Measurements from ENCODE around the gene CCDC50.

DNA sequence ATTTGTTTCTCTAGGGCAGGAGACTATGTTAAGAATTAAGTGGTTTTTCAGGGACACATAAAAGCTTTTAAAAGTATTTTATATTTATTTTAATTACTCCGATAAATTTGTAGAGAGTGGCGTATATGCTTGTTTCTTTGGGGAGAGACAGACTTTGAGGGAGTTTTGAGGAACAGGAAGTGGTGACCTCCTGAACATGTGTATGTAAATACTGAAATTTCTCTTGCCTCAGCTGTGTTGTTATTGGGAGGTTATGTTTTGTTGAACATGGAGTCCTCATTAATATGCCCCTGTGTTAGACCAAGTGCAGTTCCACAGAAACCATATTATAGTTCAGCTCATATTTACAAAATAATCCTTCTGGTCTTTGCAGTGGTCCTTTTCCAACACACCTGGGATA lies 42.9 kb downstream of the CCDC50 start:
- TF ChIP-seq, protein P1, sequence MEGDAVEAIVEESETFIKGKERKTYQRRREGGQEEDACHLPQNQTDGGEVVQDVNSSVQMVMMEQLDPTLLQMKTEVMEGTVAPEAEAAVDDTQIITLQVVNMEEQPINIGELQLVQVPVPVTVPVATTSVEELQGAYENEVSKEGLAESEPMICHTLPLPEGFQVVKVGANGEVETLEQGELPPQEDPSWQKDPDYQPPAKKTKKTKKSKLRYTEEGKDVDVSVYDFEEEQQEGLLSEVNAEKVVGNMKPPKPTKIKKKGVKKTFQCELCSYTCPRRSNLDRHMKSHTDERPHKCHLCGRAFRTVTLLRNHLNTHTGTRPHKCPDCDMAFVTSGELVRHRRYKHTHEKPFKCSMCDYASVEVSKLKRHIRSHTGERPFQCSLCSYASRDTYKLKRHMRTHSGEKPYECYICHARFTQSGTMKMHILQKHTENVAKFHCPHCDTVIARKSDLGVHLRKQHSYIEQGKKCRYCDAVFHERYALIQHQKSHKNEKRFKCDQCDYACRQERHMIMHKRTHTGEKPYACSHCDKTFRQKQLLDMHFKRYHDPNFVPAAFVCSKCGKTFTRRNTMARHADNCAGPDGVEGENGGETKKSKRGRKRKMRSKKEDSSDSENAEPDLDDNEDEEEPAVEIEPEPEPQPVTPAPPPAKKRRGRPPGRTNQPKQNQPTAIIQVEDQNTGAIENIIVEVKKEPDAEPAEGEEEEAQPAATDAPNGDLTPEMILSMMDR (conservative IDR thresholded peaks at IDR 0.05; ENCODE audit: low read length): no peak
- no peak for TF ChIP-seq EZH2phosphoT487 (IDR thresholded peaks at IDR 0.05; ENCODE audit: borderline replicate concordance)

Measured in Loucy (cell line).